K562 (cell line): Measurements from ENCODE around the gene HYAL3.

Source experiments
- FOXP4 ChIP-seq: sonication (generic); formaldehyde crosslinking; IDR thresholded peaks from 2 replicates; pipeline ENCODE4 v1.8.0; 2022; ENCODE audit warnings: mild to moderate bottlenecking, missing genetic modification reagents, borderline replicate concordance
- JUN ChIP-seq, 2 experiments: sonication (generic) in 1 of 2; formaldehyde crosslinking in 1 of 2; IDR thresholded peaks; 2 replicates each; pipeline versions ENCODE4 v1.6.1 to v1.8.0; 2012 to 2022; ENCODE audit warnings: borderline replicate concordance in 2 of 2, mild to moderate bottlenecking in 2 of 2, improper control_type of control experiment in 1 of 2, low read depth in 1 of 2, low read length in 1 of 2, missing genetic modification reagents in 1 of 2
- NFYB ChIP-seq: IDR thresholded peaks from 2 replicates; pipeline ENCODE4 v1.6.1; 2011; ENCODE audit warnings: mild to moderate bottlenecking, moderate library complexity; ENCODE audit not compliant: insufficient read length; ENCODE audit errors: extremely low read depth
- NKRF ChIP-seq: fragments of 450-650 bp; IDR thresholded peaks from 2 replicates; pipeline ENCODE4 v1.6.1; 2016; ENCODE audit warnings: borderline replicate concordance
- POLR2A ChIP-seq: fragments of 450-650 bp; conservative IDR thresholded peaks from 2 replicates; pipeline ENCODE4 v1.6.1; 2016
- YY1 ChIP-seq, 3 experiments: IDR thresholded peaks; 2 replicates each; pipeline ENCODE4 v1.6.1; 2011; ENCODE audit warnings: low read length in 2 of 3, mild to moderate bottlenecking in 2 of 3, moderate library complexity in 2 of 3, borderline replicate concordance in 1 of 3, control low read depth in 1 of 3, low read depth in 1 of 3; ENCODE audit not compliant: insufficient read depth in 3 of 3, insufficient replicate concordance in 2 of 3, control insufficient read depth in 1 of 3, insufficient read length in 1 of 3; ENCODE audit errors: extremely low read depth in 1 of 3
- ZBTB1 ChIP-seq: sonication (generic); formaldehyde crosslinking; IDR thresholded peaks from 2 replicates; pipeline ENCODE4 v1.8.1; 2023; ENCODE audit warnings: missing genetic modification reagents, low read depth, mild to moderate bottlenecking, borderline replicate concordance
- ZNF121 ChIP-seq: sonication (generic); formaldehyde crosslinking; conservative IDR thresholded peaks from 2 replicates; pipeline ENCODE4 v1.8.0; 2022; ENCODE audit warnings: missing genetic modification reagents
- ZNF175 ChIP-seq: fragments of 200-800 bp; sonication (Bioruptor generic); IDR thresholded peaks from 2 replicates; pipeline ENCODE4 v1.6.1; 2016; ENCODE audit warnings: low read depth, mild to moderate bottlenecking, missing genetic modification characterization, missing compliant biosample characterization
- ZNF3 ChIP-seq: fragments of 250-450 bp; sonication (Bioruptor Pico); IDR thresholded peaks from 2 replicates; pipeline ENCODE4 v1.5.0; 2021; ENCODE audit warnings: mild to moderate bottlenecking, moderate library complexity
- ZNF699 ChIP-seq: fragments of 250-450 bp; sonication (Bioruptor Pico); IDR thresholded peaks from 2 replicates; pipeline ENCODE4 v1.8.0; 2021; ENCODE audit warnings: mild to moderate bottlenecking, moderate library complexity; ENCODE audit not compliant: insufficient replicate concordance
- ZNF77 ChIP-seq: fragments of 250-450 bp; sonication (Bioruptor Pico); IDR thresholded peaks from 2 replicates; pipeline ENCODE4 v1.5.0; 2020
- TF ChIP-seq, protein P1 (sequence below), 3 experiments: IDR thresholded peaks in 2 of 3; conservative IDR thresholded peaks in 1 of 3; 2 replicates each; pipeline ENCODE4 v1.5.1; 2011 to 2012; ENCODE audit warnings: low read length in 3 of 3, mild to moderate bottlenecking in 3 of 3, control low read depth in 2 of 3, improper control_type of control experiment in 1 of 3, inconsistent platforms in 1 of 3, low read depth in 1 of 3, mixed read lengths in 1 of 3, moderate library complexity in 1 of 3; ENCODE audit not compliant: insufficient read depth in 2 of 3

DNA sequence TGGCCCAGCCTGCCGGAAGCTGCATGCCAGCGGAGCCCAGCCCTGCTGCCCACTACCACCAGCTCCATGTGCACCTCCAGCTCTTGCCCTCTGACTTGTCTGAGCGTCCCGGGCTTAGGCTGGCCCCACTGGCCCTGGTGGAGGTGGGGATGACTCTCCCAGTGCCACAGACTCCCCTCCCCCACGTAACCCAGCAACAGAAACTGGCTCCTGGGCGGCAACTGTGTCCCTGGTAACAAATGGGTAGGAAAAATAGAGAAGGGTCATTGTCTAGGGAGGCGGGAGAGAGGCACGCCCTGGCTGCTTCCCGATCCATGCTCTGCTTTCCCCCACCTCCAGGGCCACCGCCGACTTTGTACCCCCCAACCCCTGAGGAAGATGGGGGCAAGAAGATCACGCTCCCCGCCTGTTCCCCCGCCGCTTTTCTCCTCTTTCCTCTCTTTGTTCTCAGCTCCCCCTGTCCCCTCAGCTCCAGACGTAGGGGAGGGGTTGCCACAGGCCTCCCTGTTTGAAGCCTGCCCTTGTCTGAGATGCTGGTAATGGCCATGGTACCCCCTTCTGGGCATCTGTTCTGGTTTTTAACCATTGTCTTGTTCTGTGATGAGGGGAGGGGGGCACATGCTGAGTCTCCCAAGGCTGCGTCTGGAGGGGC, 41.0 kb downstream of the HYAL3 start:
- TF ChIP-seq FOXP4 (CRISPR knock-in tag) (no peak), NKRF (no peak), ZBTB1 (CRISPR knock-in tag) (no peak), ZNF699 (no peak), ZNF3 (CRISPR knock-in tag) (no peak), ZNF77 (CRISPR knock-in tag) (no peak), YY1 (IDR thresholded peaks at IDR 0.05; ENCODE audit: borderline replicate concordance in 1 of 3, control insufficient read depth in 1 of 3, extremely low read depth in 1 of 3, insufficient read depth in 3 of 3, insufficient read length in 1 of 3, insufficient replicate concordance in 2 of 3, low read depth in 1 of 3, low read length in 2 of 3) (no peak), JUN (IDR thresholded peaks at IDR 0.05; ENCODE audit: borderline replicate concordance, low read depth, low read length) (no peak), JUN (CRISPR knock-in tag; IDR thresholded peaks at IDR 0.05; ENCODE audit: borderline replicate concordance) (no peak), POLR2A (no peak), ZNF175 (CRISPR knock-in tag) (no peak), NFYB (no peak), ZNF121 (CRISPR knock-in tag) (no peak)
- TF ChIP-seq, protein P1, sequence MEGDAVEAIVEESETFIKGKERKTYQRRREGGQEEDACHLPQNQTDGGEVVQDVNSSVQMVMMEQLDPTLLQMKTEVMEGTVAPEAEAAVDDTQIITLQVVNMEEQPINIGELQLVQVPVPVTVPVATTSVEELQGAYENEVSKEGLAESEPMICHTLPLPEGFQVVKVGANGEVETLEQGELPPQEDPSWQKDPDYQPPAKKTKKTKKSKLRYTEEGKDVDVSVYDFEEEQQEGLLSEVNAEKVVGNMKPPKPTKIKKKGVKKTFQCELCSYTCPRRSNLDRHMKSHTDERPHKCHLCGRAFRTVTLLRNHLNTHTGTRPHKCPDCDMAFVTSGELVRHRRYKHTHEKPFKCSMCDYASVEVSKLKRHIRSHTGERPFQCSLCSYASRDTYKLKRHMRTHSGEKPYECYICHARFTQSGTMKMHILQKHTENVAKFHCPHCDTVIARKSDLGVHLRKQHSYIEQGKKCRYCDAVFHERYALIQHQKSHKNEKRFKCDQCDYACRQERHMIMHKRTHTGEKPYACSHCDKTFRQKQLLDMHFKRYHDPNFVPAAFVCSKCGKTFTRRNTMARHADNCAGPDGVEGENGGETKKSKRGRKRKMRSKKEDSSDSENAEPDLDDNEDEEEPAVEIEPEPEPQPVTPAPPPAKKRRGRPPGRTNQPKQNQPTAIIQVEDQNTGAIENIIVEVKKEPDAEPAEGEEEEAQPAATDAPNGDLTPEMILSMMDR (IDR thresholded peaks at IDR 0.05 in 2 of 3, conservative IDR thresholded peaks at IDR 0.05 in 1 of 3; ENCODE audit: insufficient read depth in 2 of 3, low read depth in 1 of 3, low read length in 3 of 3), result no peak
